HG03103 (cell line): ENCODE data around the gene TBX3.

Source experiments
- ATAC-seq: cut with Tn5 transposase; IDR thresholded peaks from one replicate; pipeline ENCODE4 v1.9.1; 2021; ENCODE audit warnings: low read depth; ENCODE audit not compliant: unreplicated experiment

The TBX3 gene

DNA sequence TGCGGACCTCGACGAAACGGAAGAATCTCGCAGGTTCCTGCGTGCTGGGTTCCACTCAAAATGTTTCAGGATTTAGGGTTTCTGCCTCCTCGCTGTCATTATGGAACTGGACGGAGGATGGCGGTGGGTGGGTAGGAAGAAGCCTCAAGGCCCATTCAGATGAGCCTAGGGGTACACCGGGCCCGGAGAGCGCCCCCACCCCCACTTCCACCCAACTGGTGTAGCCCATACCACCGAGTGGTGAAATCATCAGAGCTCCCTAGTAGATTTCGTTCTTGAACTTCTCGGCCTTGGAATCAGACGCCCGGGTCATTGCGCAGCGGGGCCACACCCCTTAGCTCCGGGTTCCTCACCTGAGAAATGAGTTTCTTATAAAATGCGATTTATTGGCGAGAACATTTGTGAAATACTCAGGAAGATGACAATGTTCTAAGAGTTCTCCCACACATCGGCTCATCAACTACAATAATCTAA, 13.3 kb upstream of the TBX3 start:
- ATAC-seq, result no peak

DNA sequence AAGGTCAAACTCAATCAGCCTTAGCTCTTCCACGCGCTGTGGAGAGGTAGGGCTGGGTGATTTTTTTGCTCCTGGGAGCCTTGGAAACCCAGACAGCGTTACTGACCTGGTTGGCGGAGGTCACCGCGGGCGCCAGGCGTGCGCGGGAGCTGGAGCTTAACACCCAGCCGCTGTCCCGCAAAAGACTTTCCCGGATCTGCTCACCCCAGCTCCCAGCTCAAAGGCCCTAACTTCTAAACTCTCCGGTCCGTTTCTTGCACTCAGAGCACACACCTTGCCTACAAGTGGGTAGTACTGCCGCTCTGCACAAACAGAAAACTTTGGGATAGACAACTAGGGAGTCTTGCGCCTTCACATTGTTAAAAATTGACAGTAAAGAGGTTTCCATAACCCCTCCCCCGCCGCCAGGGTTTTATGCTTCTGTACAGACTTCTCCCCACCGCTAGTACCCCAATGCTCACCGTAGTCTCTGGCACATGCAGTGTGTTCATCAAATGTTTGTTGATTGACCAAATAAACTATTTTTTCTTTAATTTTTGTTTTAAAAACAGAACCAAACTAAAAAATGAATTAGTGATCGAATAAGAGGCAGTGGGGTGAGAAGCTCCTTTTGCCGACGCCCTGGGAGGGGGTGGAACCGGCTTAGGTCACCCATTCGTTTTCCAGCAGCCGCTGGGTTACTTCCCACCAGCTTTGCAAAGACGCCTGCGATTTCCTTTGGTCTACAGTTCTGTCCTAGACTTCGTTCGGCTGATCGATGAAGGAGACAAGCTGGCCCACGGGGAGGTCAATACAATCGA, 12.7 kb upstream of the TBX3 start:
- no peak for ATAC-seq

GRCh38 chr12:114695305-114695592, 11.3 kb upstream of the TBX3 start:
- ATAC-seq, result no peak

GRCh38 chr12:114694436-114695304, 10.7 kb upstream of the TBX3 start:
- no peak for ATAC-seq

DNA sequence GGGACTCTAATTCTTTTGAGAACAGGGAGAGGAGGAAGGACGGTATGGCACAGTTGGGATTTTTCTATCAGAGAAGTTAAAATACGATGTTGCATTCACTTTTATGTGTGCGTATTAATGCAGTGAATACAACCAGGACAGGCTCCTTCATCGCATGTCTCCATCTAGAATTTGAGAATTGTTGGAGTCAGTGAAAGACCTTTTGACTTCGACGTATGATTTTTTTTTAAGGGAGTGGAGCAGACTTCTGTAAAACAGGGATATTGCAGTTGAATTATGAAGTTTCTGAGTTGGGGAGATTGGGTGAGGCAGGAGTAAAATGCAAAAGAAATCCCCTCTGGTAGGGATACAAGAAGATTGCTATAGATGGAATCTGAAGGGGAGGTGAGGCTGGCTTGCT, 9.6 kb upstream of the TBX3 start:
- no peak for ATAC-seq

DNA sequence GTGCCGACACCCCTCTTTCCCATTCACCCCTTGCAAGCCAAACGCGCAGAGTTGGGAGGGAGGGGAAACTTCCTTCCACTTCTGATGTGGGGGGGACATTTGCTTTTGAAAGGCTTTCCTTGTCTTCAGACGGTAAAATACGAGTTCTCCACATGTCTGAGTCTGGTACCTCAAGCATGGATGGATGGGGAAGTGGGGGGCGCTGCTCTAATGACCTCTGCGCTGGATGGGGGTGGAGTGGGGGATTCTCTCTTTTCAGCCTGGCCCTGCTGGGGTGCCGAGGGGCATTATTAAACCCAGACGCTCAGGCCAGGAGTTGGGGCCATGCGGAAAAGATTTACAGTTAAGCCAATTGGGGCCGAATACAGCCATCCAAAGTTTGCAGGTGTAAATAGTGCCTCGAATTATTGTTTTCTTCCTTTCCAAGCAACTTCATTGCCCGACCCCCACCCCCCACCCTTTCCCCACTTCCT, 9.1 kb upstream of the TBX3 start:
- ATAC-seq, result no peak

- no peak for ATAC-seq
Observed at GRCh38 chr12:114692186-114693058, 8.4 kb upstream of the TBX3 start.

- ATAC-seq, result no peak
Observed at GRCh38 chr12:114691763-114692185, 7.8 kb upstream of the TBX3 start.

GRCh38 chr12:114691196-114691595, 7.2 kb upstream of the TBX3 start:
- no peak for ATAC-seq

- ATAC-seq, result no peak
Observed at GRCh38 chr12:114690267-114691135, 6.5 kb upstream of the TBX3 start.

- ATAC-seq, result no peak
Observed at GRCh38 chr12:114689075-114689994, 5.4 kb upstream of the TBX3 start.

GRCh38 chr12:114688256-114688845, 4.4 kb upstream of the TBX3 start:
- ATAC-seq, result no peak

- no peak for ATAC-seq
Observed at GRCh38 chr12:114687802-114688201, 3.8 kb upstream of the TBX3 start.

DNA sequence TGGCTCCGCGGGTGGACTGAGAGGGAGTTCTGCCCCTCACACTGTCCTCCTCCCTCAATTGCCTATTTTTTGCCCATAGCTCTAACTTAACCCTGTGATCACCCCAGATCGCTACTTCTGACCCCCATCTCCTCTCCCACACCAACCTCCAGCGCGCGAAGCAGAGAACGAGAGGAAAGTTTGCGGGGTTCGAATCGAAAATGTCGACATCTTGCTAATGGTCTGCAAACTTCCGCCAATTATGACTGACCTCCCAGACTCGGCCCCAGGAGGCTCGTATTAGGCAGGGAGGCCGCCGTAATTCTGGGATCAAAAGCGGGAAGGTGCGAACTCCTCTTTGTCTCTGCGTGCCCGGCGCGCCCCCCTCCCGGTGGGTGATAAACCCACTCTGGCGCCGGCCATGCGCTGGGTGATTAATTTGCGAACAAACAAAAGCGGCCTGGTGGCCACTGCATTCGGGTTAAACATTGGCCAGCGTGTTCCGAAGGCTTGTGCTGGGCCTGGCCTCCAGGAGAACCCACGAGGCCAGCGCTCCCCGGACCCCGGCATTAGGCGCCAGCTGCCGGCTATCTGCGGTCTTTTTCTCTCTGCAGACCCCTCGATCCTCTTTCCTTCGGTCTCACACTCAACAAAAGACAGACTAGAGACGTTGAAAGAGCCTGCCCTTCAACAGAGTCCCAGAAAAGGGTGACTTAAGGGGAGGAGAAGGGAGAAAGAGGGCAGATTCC, 3.0 kb upstream of the TBX3 start:
- no peak for ATAC-seq

GRCh38 chr12:114686426-114686772, 2.4 kb upstream of the TBX3 start:
- ATAC-seq, result no peak

GRCh38 chr12:114685869-114686268, 1.9 kb upstream of the TBX3 start:
- no peak for ATAC-seq

- ATAC-seq, result no peak
Observed at GRCh38 chr12:114685320-114685781, 1.4 kb upstream of the TBX3 start.

GRCh38 chr12:114684870-114685273, 897 bp upstream of the TBX3 start:
- no peak for ATAC-seq
